HEK293 (cell line): ENCODE data around the gene UPB1.

Experiments
- KLF10 ChIP-seq: fragments of 450-650 bp; IDR thresholded peaks from 2 replicates; pipeline ENCODE4 v1.5.1; 2018; ENCODE audit warnings: missing biosample characterization, mild to moderate bottlenecking, missing genetic modification characterization
- KLF16 ChIP-seq: fragments of 450-650 bp; formaldehyde crosslinking; IDR thresholded peaks from 2 replicates; pipeline ENCODE4 v1.5.1; 2017; ENCODE audit warnings: missing biosample characterization, missing genetic modification characterization
- MYNN ChIP-seq: fragments of 450-650 bp; formaldehyde crosslinking; IDR thresholded peaks from 2 replicates; pipeline ENCODE4 v1.5.1; 2016; ENCODE audit warnings: missing biosample characterization, missing genetic modification characterization, borderline replicate concordance
- REPIN1 ChIP-seq: fragments of 450-650 bp; formaldehyde crosslinking; IDR thresholded peaks from 2 replicates; pipeline ENCODE4 v1.5.1; 2017; ENCODE audit warnings: missing biosample characterization, missing genetic modification characterization, low read depth
- TCF7L2 ChIP-seq: IDR thresholded peaks from 2 replicates; pipeline ENCODE4 v1.6.1; 2011; ENCODE audit warnings: low read depth, mild to moderate bottlenecking, inconsistent platforms, low read length, moderate library complexity, borderline replicate concordance
- ZBTB7A ChIP-seq: fragments of 450-650 bp; formaldehyde crosslinking; IDR thresholded peaks from 2 replicates; pipeline ENCODE4 v1.5.1; 2016; ENCODE audit warnings: low read depth, missing biosample characterization, missing genetic modification characterization
- ZFP41 ChIP-seq: fragments of 450-650 bp; formaldehyde crosslinking; IDR thresholded peaks from 2 replicates; pipeline ENCODE4 v1.5.1; 2016; ENCODE audit warnings: missing biosample characterization, missing genetic modification characterization, borderline replicate concordance
- ZNF473 ChIP-seq: fragments of 450-650 bp; formaldehyde crosslinking; IDR thresholded peaks from 2 replicates; pipeline ENCODE4 v1.5.1; 2017; ENCODE audit warnings: missing biosample characterization, missing genetic modification characterization
- ZNF48 ChIP-seq: fragments of 450-650 bp; formaldehyde crosslinking; IDR thresholded peaks from 2 replicates; pipeline ENCODE4 v1.5.1; 2016; ENCODE audit warnings: missing biosample characterization, missing genetic modification characterization
- ZNF530 ChIP-seq: fragments of 450-650 bp; formaldehyde crosslinking; IDR thresholded peaks from 2 replicates; pipeline ENCODE4 v1.5.1; 2016; ENCODE audit warnings: low read depth, missing biosample characterization, missing genetic modification characterization
- ZNF785 ChIP-seq: fragments of 450-650 bp; formaldehyde crosslinking; IDR thresholded peaks from 2 replicates; pipeline ENCODE4 v1.5.1; 2016; ENCODE audit warnings: missing biosample characterization, missing genetic modification characterization
- TF ChIP-seq, protein P1 (sequence below): fragments of 450-650 bp; formaldehyde crosslinking; IDR thresholded peaks from 2 replicates; pipeline ENCODE4 v1.5.1; 2016; ENCODE audit warnings: missing biosample characterization, missing genetic modification characterization
- TF ChIP-seq, protein P2 (sequence below): fragments of 450-650 bp; formaldehyde crosslinking; IDR thresholded peaks from 2 replicates; pipeline ENCODE4 v1.5.1; 2017; ENCODE audit warnings: missing biosample characterization, mild to moderate bottlenecking, missing genetic modification characterization, moderate library complexity

DNA sequence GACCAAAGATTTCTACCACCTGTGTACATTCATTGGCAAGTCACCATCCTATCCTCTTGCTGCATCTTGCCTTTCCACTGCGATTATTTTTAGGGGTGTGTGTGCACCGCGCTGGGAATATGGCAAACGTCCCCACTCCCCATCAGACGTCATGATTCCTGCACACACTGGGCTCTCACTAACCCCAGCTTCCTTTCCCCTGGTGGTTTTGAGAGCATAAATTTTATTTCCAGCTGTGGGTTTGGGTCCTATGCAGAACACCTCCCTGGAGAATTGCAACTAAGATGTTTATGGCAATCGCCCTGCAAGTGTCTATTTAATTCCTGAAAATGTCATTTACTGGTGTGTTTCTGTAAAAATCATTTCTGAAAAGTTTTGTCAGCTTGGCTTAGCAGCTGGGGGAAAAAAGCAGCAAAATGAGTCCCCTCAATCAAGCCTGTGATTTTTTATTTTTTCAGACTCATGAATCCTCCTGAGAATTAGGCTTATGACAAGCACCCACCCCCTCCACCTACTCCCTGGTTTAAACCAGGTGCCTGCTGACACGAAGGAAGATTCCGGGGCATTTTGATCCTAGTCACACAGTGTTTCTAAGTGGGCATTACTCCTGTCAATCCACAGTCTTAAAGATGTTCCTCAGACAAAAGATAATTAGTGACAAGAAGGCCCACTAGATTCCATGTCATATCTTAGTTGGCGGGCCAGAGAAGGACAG is 23.8 kb downstream of the UPB1 start:
- TF ChIP-seq, protein P1, sequence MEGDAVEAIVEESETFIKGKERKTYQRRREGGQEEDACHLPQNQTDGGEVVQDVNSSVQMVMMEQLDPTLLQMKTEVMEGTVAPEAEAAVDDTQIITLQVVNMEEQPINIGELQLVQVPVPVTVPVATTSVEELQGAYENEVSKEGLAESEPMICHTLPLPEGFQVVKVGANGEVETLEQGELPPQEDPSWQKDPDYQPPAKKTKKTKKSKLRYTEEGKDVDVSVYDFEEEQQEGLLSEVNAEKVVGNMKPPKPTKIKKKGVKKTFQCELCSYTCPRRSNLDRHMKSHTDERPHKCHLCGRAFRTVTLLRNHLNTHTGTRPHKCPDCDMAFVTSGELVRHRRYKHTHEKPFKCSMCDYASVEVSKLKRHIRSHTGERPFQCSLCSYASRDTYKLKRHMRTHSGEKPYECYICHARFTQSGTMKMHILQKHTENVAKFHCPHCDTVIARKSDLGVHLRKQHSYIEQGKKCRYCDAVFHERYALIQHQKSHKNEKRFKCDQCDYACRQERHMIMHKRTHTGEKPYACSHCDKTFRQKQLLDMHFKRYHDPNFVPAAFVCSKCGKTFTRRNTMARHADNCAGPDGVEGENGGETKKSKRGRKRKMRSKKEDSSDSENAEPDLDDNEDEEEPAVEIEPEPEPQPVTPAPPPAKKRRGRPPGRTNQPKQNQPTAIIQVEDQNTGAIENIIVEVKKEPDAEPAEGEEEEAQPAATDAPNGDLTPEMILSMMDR (tag by site-specific recombination): no peak
- no peak for TF ChIP-seq ZBTB7A
- no peak for TF ChIP-seq KLF10 (tag by site-specific recombination)
- TF ChIP-seq KLF16 (tag by site-specific recombination): no peak
- no peak for TF ChIP-seq TCF7L2
- TF ChIP-seq ZFP41 (tag by site-specific recombination): no peak
- TF ChIP-seq MYNN (tag by site-specific recombination): no peak
- TF ChIP-seq, protein P2, sequence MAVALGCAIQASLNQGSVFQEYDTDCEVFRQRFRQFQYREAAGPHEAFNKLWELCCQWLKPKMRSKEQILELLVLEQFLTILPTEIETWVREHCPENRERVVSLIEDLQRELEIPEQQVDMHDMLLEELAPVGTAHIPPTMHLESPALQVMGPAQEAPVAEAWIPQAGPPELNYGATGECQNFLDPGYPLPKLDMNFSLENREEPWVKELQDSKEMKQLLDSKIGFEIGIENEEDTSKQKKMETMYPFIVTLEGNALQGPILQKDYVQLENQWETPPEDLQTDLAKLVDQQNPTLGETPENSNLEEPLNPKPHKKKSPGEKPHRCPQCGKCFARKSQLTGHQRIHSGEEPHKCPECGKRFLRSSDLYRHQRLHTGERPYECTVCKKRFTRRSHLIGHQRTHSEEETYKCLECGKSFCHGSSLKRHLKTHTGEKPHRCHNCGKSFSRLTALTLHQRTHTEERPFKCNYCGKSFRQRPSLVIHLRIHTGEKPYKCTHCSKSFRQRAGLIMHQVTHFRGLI (tag by site-specific recombination): no peak
- no peak for TF ChIP-seq REPIN1 (tag by site-specific recombination)
- TF ChIP-seq ZNF48: no peak
- TF ChIP-seq ZNF473 (tag by site-specific recombination): no peak
- TF ChIP-seq ZNF530 (tag by site-specific recombination): no peak
- TF ChIP-seq ZNF785 (tag by site-specific recombination): no peak
